Measurements from ENCODE around the gene HS3ST5. TPM values are rescaled to one million over a fixed set of nuclear protein-coding genes. Genes with fewer than 3 reads are reported as not detected.

Gene HS3ST5
- total RNA-seq, 1 experiment from 2014 or later: not detected

DNA sequence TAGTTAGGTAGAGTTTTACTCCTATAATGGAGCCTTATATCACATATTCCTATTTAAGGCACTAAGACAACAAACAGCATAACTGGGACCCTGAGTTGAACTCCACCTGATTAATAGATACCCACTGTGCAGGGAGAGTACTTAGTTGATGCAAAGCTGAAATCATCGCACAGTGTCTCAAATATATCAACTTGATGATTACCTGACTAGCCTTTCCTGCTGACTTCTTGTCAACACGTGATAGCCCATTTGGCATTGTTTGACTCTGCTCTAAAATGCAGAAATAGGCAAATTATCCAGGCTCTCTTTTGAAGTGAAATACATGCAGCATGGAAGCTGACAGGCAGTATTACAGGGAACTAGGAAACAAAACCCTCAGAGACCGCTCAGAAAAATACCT is 217.2 kb downstream of the HS3ST5 start:
- Histone ChIP-seq H3K9me2 (ENCODE audit: insufficient read depth) (no peaks in the 10 kb centered on the region), H3K36me3 (ENCODE audit: control insufficient read depth in 1 of 2, insufficient read depth in 2 of 2, low read length in 2 of 2) (no peaks in the 10 kb centered on the region), H3K4me1 (ENCODE audit: control insufficient read depth in 1 of 2, insufficient read depth in 2 of 2, low read length in 2 of 2) (no peaks in the 10 kb centered on the region), H3K27me3 (ENCODE audit: insufficient read depth, low read length) (0 out of 2 replicates have a peak, but pooled peaks cover 3% of the 10 kb centered on the region), H4K20me1 (ENCODE audit: insufficient read depth) (no peaks in the 10 kb centered on the region), H3K9ac (ENCODE audit: low read length) (no peak overlapping the region), H3K4me3 (replicated peaks in 1 of 2; ENCODE audit: low read depth in 1 of 2, low read length in 2 of 2) (no peak overlapping the region), H3K27ac (ENCODE audit: low read depth, low read length) (no peak overlapping the region), H3K79me2 (ENCODE audit: insufficient read depth, low read length) (no peaks in the 10 kb centered on the region), H3K4me2 (ENCODE audit: low read length) (no peak overlapping the region), H3K9me3 (ENCODE audit: control insufficient read depth in 1 of 2, insufficient read depth in 1 of 2, low read depth in 1 of 2, low read length in 2 of 2) (no peaks in the 10 kb centered on the region), H2AFZ (ENCODE audit: low read depth, low read length, poor library complexity, severe bottlenecking) (no peak overlapping the region)
- intact Hi-C loops (cut with micrococcal nuclease): no loop called here
- no peak for TF ChIP-seq CBX3 (IDR thresholded peaks at IDR 0.05; ENCODE audit: low read depth)
- TF ChIP-seq ZFX (IDR thresholded peaks at IDR 0.05): no peak
- TF ChIP-seq SP1 (IDR thresholded peaks at IDR 0.05; ENCODE audit: low read depth): no peak
- no peak for TF ChIP-seq ELF1 (IDR thresholded peaks at IDR 0.05; ENCODE audit: borderline replicate concordance, low read depth)
- TF ChIP-seq, protein P1, sequence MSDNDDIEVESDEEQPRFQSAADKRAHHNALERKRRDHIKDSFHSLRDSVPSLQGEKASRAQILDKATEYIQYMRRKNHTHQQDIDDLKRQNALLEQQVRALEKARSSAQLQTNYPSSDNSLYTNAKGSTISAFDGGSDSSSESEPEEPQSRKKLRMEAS (IDR thresholded peaks at IDR 0.05): no peak
- no peak for TF ChIP-seq CEBPB (IDR thresholded peaks at IDR 0.05; ENCODE audit: low read depth)
- TF ChIP-seq POLR2AphosphoS5 (IDR thresholded peaks at IDR 0.05; ENCODE audit: low read depth, low read length): no peak
- TF ChIP-seq EZH2phosphoT487 (IDR thresholded peaks at IDR 0.05; ENCODE audit: borderline replicate concordance): no peak
- no TSS peak for BruUV-seq (replicated peaks)
- no peak for ATAC-seq
- POLR2A ChIA-PET: no interaction called here
- no peak for DNase-seq (ENCODE audit: low read depth, low spot score)
- RAD21 ChIA-PET (ENCODE audit: low non-redundant PET in 1 of 2, low total read pairs in 2 of 2, uncharacterized antibody in 2 of 2, unreplicated experiment in 2 of 2): no interaction called here
- CTCF ChIA-PET: no interaction called here

GRCh38 chr6:114121913-114122662 is 220.7 kb downstream of the HS3ST5 start:
- BruUV-seq (replicated peaks): no TSS peak
- H2AFZ ChIP-seq (ENCODE audit: low read depth, low read length, poor library complexity, severe bottlenecking): no peak overlapping the region
- H3K4me2 ChIP-seq (ENCODE audit: low read length): no peak overlapping the region
- TF ChIP-seq FOSL1 (IDR thresholded peaks at IDR 0.05; ENCODE audit: low read depth): no peak
- TF ChIP-seq SIN3A (IDR thresholded peaks at IDR 0.05; ENCODE audit: low read depth): no peak
- no peak for TF ChIP-seq RAD21 (IDR thresholded peaks at IDR 0.05; ENCODE audit: low read depth)
- no peak for TF ChIP-seq POLR2AphosphoS5 (IDR thresholded peaks at IDR 0.05; ENCODE audit: low read depth, low read length)
- no peak for TF ChIP-seq CEBPB (IDR thresholded peaks at IDR 0.05; ENCODE audit: low read depth)
- no peak for TF ChIP-seq ZNF274 (IDR thresholded peaks at IDR 0.05; ENCODE audit: low read depth, low read length)
- TF ChIP-seq, protein P2, sequence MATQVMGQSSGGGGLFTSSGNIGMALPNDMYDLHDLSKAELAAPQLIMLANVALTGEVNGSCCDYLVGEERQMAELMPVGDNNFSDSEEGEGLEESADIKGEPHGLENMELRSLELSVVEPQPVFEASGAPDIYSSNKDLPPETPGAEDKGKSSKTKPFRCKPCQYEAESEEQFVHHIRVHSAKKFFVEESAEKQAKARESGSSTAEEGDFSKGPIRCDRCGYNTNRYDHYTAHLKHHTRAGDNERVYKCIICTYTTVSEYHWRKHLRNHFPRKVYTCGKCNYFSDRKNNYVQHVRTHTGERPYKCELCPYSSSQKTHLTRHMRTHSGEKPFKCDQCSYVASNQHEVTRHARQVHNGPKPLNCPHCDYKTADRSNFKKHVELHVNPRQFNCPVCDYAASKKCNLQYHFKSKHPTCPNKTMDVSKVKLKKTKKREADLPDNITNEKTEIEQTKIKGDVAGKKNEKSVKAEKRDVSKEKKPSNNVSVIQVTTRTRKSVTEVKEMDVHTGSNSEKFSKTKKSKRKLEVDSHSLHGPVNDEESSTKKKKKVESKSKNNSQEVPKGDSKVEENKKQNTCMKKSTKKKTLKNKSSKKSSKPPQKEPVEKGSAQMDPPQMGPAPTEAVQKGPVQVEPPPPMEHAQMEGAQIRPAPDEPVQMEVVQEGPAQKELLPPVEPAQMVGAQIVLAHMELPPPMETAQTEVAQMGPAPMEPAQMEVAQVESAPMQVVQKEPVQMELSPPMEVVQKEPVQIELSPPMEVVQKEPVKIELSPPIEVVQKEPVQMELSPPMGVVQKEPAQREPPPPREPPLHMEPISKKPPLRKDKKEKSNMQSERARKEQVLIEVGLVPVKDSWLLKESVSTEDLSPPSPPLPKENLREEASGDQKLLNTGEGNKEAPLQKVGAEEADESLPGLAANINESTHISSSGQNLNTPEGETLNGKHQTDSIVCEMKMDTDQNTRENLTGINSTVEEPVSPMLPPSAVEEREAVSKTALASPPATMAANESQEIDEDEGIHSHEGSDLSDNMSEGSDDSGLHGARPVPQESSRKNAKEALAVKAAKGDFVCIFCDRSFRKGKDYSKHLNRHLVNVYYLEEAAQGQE (IDR thresholded peaks at IDR 0.05; ENCODE audit: low read depth): no peak
- TF ChIP-seq, protein P3, sequence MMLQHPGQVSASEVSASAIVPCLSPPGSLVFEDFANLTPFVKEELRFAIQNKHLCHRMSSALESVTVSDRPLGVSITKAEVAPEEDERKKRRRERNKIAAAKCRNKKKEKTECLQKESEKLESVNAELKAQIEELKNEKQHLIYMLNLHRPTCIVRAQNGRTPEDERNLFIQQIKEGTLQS (IDR thresholded peaks at IDR 0.05): no peak
- no peak for TF ChIP-seq SP1 (IDR thresholded peaks at IDR 0.05; ENCODE audit: low read depth)
- ATAC-seq: no peak
- ChIA-PET POLR2A (no interaction called here), RAD21 (ENCODE audit: low non-redundant PET in 1 of 2, low total read pairs in 2 of 2, uncharacterized antibody in 2 of 2, unreplicated experiment in 2 of 2) (no interaction called here), CTCF (no interaction called here)
- H3K9ac ChIP-seq (ENCODE audit: low read length): no peak overlapping the region
- H3K9me2 ChIP-seq (ENCODE audit: insufficient read depth): no peaks in the 10 kb centered on the region
- H3K36me3 ChIP-seq (ENCODE audit: control insufficient read depth in 1 of 2, insufficient read depth in 2 of 2, low read length in 2 of 2): no peaks in the 10 kb centered on the region
- H3K79me2 ChIP-seq (ENCODE audit: insufficient read depth, low read length): no peaks in the 10 kb centered on the region
- no peak overlapping the region for H3K4me3 ChIP-seq (replicated peaks in 1 of 2; ENCODE audit: low read depth in 1 of 2, low read length in 2 of 2)
- H4K20me1 ChIP-seq (ENCODE audit: insufficient read depth): no peaks in the 10 kb centered on the region
- H3K4me1 ChIP-seq (ENCODE audit: control insufficient read depth in 1 of 2, insufficient read depth in 2 of 2, low read length in 2 of 2): no peaks in the 10 kb centered on the region
- no peaks in the 10 kb centered on the region for H3K9me3 ChIP-seq (ENCODE audit: control insufficient read depth in 1 of 2, insufficient read depth in 1 of 2, low read depth in 1 of 2, low read length in 2 of 2)
- H3K27ac ChIP-seq (ENCODE audit: low read depth, low read length): no peak overlapping the region
- H3K27me3 ChIP-seq (ENCODE audit: insufficient read depth, low read length): 0 out of 2 replicates have a peak, but pooled peaks cover 3% of the 10 kb centered on the region
- no peak for DNase-seq (ENCODE audit: low read depth, low spot score)
- intact Hi-C loops (cut with micrococcal nuclease): no loop called here

Measured in HCT116 (cell line).